ENCODE data around the gene EID2B. TPM values are rescaled to one million over a fixed set of nuclear protein-coding genes. Genes with fewer than 3 reads are reported as not detected.
A peak's percentile ranks its signal among the peaks of the same experiment; 100 is the strongest.

Gene EID2B
- total and polyA plus RNA-seq, 2 of the 13 experiments (the other 11 are each of a cell fraction or from before 2014, with no cell fraction given): 2.5 to 3.7 TPM

GRCh38 chr19:39520541-39521484, 11.8 kb downstream of the EID2B start:
- no TSS peak for BruUV-seq (replicated peaks)
- H3K27me3 ChIP-seq (ENCODE audit: control insufficient read depth in 1 of 2, insufficient read depth in 2 of 2, low read length in 2 of 2): peaks cover 0 to 9% of the 10 kb centered on the region in 2 experiments; a peak in 3 of 5 replicates
- no peaks in the 10 kb centered on the region for H4K20me1 ChIP-seq (ENCODE audit: insufficient read depth, low read length)
- no peaks in the 10 kb centered on the region for H3K36me3 ChIP-seq (replicated peaks in 1 of 2; ENCODE audit: control insufficient read depth in 1 of 2, insufficient read depth in 2 of 2, low read length in 2 of 2)
- no peak for ATAC-seq
- H3K4me2 ChIP-seq (ENCODE audit: low read depth, low read length): no peak overlapping the region
- no peaks in the 10 kb centered on the region for H3K9me3 ChIP-seq (ENCODE audit: low read length)
- POLR2A ChIA-PET: no interaction called here
- in situ Hi-C loops (cut with HindIII; ENCODE audit: extremely low pct_ligation_motif_present, low pct_unique_long_range_greater_than_20kb) (no loop called here), intact Hi-C loops (cut with micrococcal nuclease; ENCODE audit: unreplicated experiment) (no loop called here)
- CTCF ChIA-PET (ENCODE audit: low intra/inter-chr PET ratio, low total read pairs): no interaction called here
- H3K27ac ChIP-seq (ENCODE audit: extremely low read length, insufficient read depth, low read length): no peak overlapping the region
- H2AFZ ChIP-seq (ENCODE audit: low read length): no peak overlapping the region
- H3K9ac ChIP-seq (ENCODE audit: insufficient read depth, low read depth, low read length): no peak overlapping the region
- no peaks in the 10 kb centered on the region for H3K79me2 ChIP-seq (ENCODE audit: insufficient read depth, low read length)
- H3K4me3 ChIP-seq (replicated peaks in 1 of 3; ENCODE audit: insufficient read depth in 1 of 3, low read depth in 2 of 3, low read length in 3 of 3): no peak overlapping the region
- WGBS (ENCODE audit: low lambda C conversion rate): 70% methylated on average over 8 of the region's 8 CpGs
- H3K4me1 ChIP-seq (ENCODE audit: insufficient read depth, low read length): peaks cover 29% of the 10 kb centered on the region
- TF ChIP-seq TIGD3 (CRISPR knock-in tag; IDR thresholded peaks at IDR 0.05; ENCODE audit: borderline replicate concordance) (no peak), ZNF747 (CRISPR knock-in tag; IDR thresholded peaks at IDR 0.05; ENCODE audit: borderline replicate concordance) (no peak), TEF (CRISPR knock-in tag; IDR thresholded peaks at IDR 0.05) (no peak), SNRNP70 (IDR thresholded peaks at IDR 0.05; ENCODE audit: low read depth, low read length) (no peak), ZNF441 (CRISPR knock-in tag; IDR thresholded peaks at IDR 0.05; ENCODE audit: borderline replicate concordance) (peak; percentile 70; the same call in 1 of the 2 replicates), ZNF768 (CRISPR knock-in tag; IDR thresholded peaks at IDR 0.05) (peak; percentile 91), ZNF770 (CRISPR knock-in tag; IDR thresholded peaks at IDR 0.05) (peak; percentile 30; the same call in 1 of the 2 replicates)
- DNase-seq (ENCODE audit: low spot score): no peak
- FAIRE-seq: no peak

Measured in HepG2 (cell line).